Trophoblast cell (in vitro differentiated cells and primary cell): ENCODE data around the gene DDX42.

Source experiments
- DNase-seq, 2 donors: peaks; one replicate each; pipeline ENCODE4 v3.0.0-alpha.2; 2016
- H2AFZ ChIP-seq: 2 replicates; pipeline ENCODE4 v1.6.1; 2013; ENCODE audit warnings: low read length, moderate library complexity, mild to moderate bottlenecking; ENCODE audit not compliant: insufficient read depth, poor library complexity
- H2AK5ac ChIP-seq: 2 replicates; pipeline ENCODE4 v1.6.1; 2013; ENCODE audit warnings: mild to moderate bottlenecking, low read length
- H2BK120ac ChIP-seq: 2 replicates; pipeline ENCODE4 v1.6.1; 2013; ENCODE audit warnings: low read length, mild to moderate bottlenecking, moderate library complexity; ENCODE audit not compliant: insufficient read depth, poor library complexity
- H2BK12ac ChIP-seq: 2 replicates; pipeline ENCODE4 v1.6.1; 2013; ENCODE audit warnings: mild to moderate bottlenecking, low read length, moderate library complexity
- H2BK5ac ChIP-seq: 2 replicates; pipeline ENCODE4 v1.6.1; 2013; ENCODE audit warnings: low read length, low read depth, moderate library complexity, mild to moderate bottlenecking; ENCODE audit not compliant: poor library complexity
- H3K14ac ChIP-seq: 2 replicates; pipeline ENCODE4 v1.6.1; 2013; ENCODE audit warnings: mild to moderate bottlenecking, low read length
- H3K18ac ChIP-seq: 2 replicates; pipeline ENCODE4 v1.6.1; 2013; ENCODE audit warnings: mild to moderate bottlenecking, low read length
- H3K23ac ChIP-seq: 2 replicates; pipeline ENCODE4 v1.6.1; 2013; ENCODE audit warnings: low read length
- H3K27ac ChIP-seq: 2 replicates; pipeline ENCODE4 v1.5.1; 2013; ENCODE audit warnings: low read depth, mild to moderate bottlenecking, inconsistent platforms, low read length, moderate library complexity
- H3K27me3 ChIP-seq: 2 replicates; pipeline ENCODE4 v1.6.1; 2013; ENCODE audit warnings: inconsistent platforms, mild to moderate bottlenecking, low read length, moderate library complexity; ENCODE audit not compliant: insufficient read depth
- H3K36me3 ChIP-seq, 2 experiments: 1 replicate in 1 of 2; 2 replicates in 1 of 2; pipeline ENCODE4 v1.6.1; 2013; ENCODE audit warnings: low read length in 2 of 2, mild to moderate bottlenecking in 2 of 2, moderate library complexity in 1 of 2; ENCODE audit not compliant: insufficient read depth in 2 of 2, control insufficient read depth in 1 of 2
- H3K4ac ChIP-seq: 2 replicates; pipeline ENCODE4 v1.6.1; 2013; ENCODE audit warnings: low read depth, mild to moderate bottlenecking, low read length, moderate library complexity
- H3K4me1 ChIP-seq, 2 experiments: 1 replicate in 1 of 2; 2 replicates in 1 of 2; pipeline ENCODE4 v1.6.1; 2013; ENCODE audit warnings: low read length in 2 of 2, mild to moderate bottlenecking in 2 of 2, moderate library complexity in 1 of 2; ENCODE audit not compliant: insufficient read depth in 2 of 2, control insufficient read depth in 1 of 2
- H3K4me2 ChIP-seq: 2 replicates; pipeline ENCODE4 v1.6.1; 2013; ENCODE audit warnings: inconsistent platforms, mild to moderate bottlenecking, low read length, moderate library complexity
- H3K4me3 ChIP-seq: 2 replicates; pipeline ENCODE4 v1.5.1; 2013; ENCODE audit warnings: mild to moderate bottlenecking, low read depth, low read length, inconsistent platforms
- H3K79me1 ChIP-seq: one replicate; pipeline ENCODE4 v1.6.1; 2013; ENCODE audit warnings: low read length
- H3K79me2 ChIP-seq: 2 replicates; pipeline ENCODE4 v1.6.1; 2013; ENCODE audit warnings: low read length, mild to moderate bottlenecking; ENCODE audit not compliant: control insufficient read depth, insufficient read depth, poor library complexity
- H3K9ac ChIP-seq: 2 replicates; pipeline ENCODE4 v1.6.1; 2013; ENCODE audit warnings: mild to moderate bottlenecking, low read length
- H3K9me3 ChIP-seq: 2 replicates; pipeline ENCODE4 v1.6.1; 2013; ENCODE audit warnings: low read depth, mild to moderate bottlenecking, control low read depth, inconsistent platforms, low read length; ENCODE audit not compliant: insufficient read depth
- H4K12ac ChIP-seq: 2 replicates; pipeline ENCODE4 v1.6.1; 2013; ENCODE audit warnings: low read depth, mild to moderate bottlenecking, low read length, moderate library complexity
- H4K8ac ChIP-seq: 2 replicates; pipeline ENCODE4 v1.6.1; 2013; ENCODE audit warnings: low read depth, mild to moderate bottlenecking, low read length, moderate library complexity
- H4K91ac ChIP-seq: one replicate; pipeline ENCODE4 v1.6.1; 2013; ENCODE audit warnings: low read depth, mild to moderate bottlenecking, low read length, moderate library complexity
- whole genome bisulfite sequencing: extraction: QIAGEN DNeasy Blood & Tissue Kit; methylation state at CpG from one replicate; pipeline ENCODE4 v1.1.7; 2013; ENCODE audit warnings: missing lambda C conversion rate; ENCODE audit not compliant: insufficient read length, insufficient coverage; ENCODE audit errors: extremely low coverage; 5-methylcytosine and 5-hydroxymethylcytosine counted together

The DDX42 gene

GRCh38 chr17:63848834-63849689 lies 75.1 kb downstream of the DDX42 start:
- peaks cover 14% of the 10 kb centered on the region for H3K9me3 ChIP-seq
- peak overlapping the region; percentile 93 for H2BK12ac ChIP-seq
- no peak overlapping the region for H3K27ac ChIP-seq
- H3K79me1 ChIP-seq = peaks cover 3% of the 10 kb centered on the region
- no peak overlapping the region for H3K23ac ChIP-seq
- H3K4me3 ChIP-seq = peak overlapping the region; percentile 26
- H3K4ac ChIP-seq = no peak overlapping the region
- H3K9ac ChIP-seq = no peak overlapping the region
- peak; percentile 93 to 99 for DNase-seq
- H3K4me2 ChIP-seq = peak overlapping the region; percentile 50
- H2BK5ac ChIP-seq = no peak overlapping the region
- WGBS = no CpG with 5 or more reads among the region's 82 CpGs
- H4K8ac ChIP-seq = peak overlapping the region; percentile 95
- peaks cover 0 to 3% of the 10 kb centered on the region in 2 experiments for H3K4me1 ChIP-seq
- no peaks in the 10 kb centered on the region for H3K27me3 ChIP-seq
- peak overlapping the region; percentile 52 for H3K14ac ChIP-seq
- H2BK120ac ChIP-seq = peak overlapping the region; percentile 65
- H3K36me3 ChIP-seq = no peaks in the 10 kb centered on the region
- H4K91ac ChIP-seq = peak overlapping the region; percentile 67
- peak overlapping the region; percentile 29 for H4K12ac ChIP-seq
- peak overlapping the region; percentile 90 for H2AFZ ChIP-seq
- peak overlapping the region; percentile 32 for H3K18ac ChIP-seq
- H3K79me2 ChIP-seq = no peaks in the 10 kb centered on the region
- no peak overlapping the region for H2AK5ac ChIP-seq

DNA sequence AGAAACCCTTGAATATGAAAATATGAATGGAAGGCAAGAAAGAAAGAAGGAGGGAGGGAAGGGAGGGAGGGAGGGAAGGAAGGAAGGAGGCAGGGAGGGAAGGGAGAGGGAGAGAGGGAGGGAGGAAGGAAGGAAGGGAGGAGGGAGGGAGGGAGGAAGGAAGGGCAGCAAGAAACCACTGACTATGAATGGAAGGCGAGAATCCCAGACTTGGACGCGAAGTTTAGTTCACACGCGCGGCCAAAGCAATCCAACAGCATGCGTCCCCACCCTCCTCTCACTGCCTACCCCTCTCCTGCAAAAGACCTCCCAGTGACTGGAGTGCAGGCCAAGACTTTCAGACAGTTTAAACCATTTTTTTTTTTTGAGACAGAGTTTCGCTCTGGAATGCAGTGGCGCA lies 76.4 kb downstream of the DDX42 start:
- Histone ChIP-seq H2BK5ac (no peak overlapping the region), H3K27me3 (no peaks in the 10 kb centered on the region), H4K8ac (no peak overlapping the region), H3K4me2 (no peak overlapping the region), H2AK5ac (no peak overlapping the region), H2AFZ (no peak overlapping the region), H3K36me3 (no peaks in the 10 kb centered on the region), H4K12ac (no peak overlapping the region), H2BK120ac (no peak overlapping the region), H3K4me1 (peaks cover 0 to 3% of the 10 kb centered on the region in 2 experiments), H3K79me2 (no peaks in the 10 kb centered on the region), H3K14ac (no peak overlapping the region), H3K4me3 (no peak overlapping the region), H3K79me1 (peaks cover 3% of the 10 kb centered on the region), H3K23ac (no peak overlapping the region), H2BK12ac (no peak overlapping the region), H4K91ac (no peak overlapping the region), H3K9ac (no peak overlapping the region), H3K9me3 (peaks cover 14% of the 10 kb centered on the region), H3K4ac (no peak overlapping the region), H3K27ac (no peak overlapping the region), H3K18ac (no peak overlapping the region)
- no CpG with 5 or more reads among the region's 9 CpGs for WGBS
- no peak for DNase-seq

DNA sequence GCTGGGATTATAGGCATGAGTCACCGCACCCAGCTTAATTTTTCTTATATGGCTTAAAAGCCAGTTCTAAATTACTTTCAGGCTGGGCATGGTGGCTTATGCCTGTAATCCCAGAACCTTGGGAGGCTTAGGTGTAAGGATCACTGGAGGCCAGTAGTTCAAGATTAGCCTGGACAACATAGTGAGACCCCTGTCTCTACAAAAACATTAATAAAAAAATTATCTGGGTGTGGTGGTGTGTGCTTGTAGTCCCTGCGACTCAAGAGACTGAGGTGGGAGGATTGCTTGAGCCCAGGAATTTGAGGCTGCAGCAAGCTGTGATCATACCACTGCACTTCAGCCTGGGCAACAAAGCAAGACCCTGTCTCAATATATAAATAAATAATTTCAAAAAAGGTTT lies 79.3 kb downstream of the DDX42 start:
- Histone ChIP-seq H2BK12ac (no peak overlapping the region), H3K18ac (no peak overlapping the region), H3K9me3 (peaks cover 9% of the 10 kb centered on the region), H3K14ac (no peak overlapping the region), H3K27ac (no peak overlapping the region), H2BK120ac (no peak overlapping the region), H3K79me1 (peaks cover 3% of the 10 kb centered on the region), H2BK5ac (no peak overlapping the region), H3K79me2 (no peaks in the 10 kb centered on the region), H3K4me2 (no peak overlapping the region), H3K4me1 (peaks cover 0 to 3% of the 10 kb centered on the region in 2 experiments), H4K8ac (no peak overlapping the region), H3K4ac (no peak overlapping the region), H3K23ac (no peak overlapping the region), H3K27me3 (no peaks in the 10 kb centered on the region), H3K36me3 (no peaks in the 10 kb centered on the region), H4K91ac (no peak overlapping the region), H3K4me3 (no peak overlapping the region), H3K9ac (no peak overlapping the region), H2AK5ac (no peak overlapping the region), H4K12ac (no peak overlapping the region), H2AFZ (no peak overlapping the region)
- no CpG with 5 or more reads among the region's 2 CpGs for WGBS
- no peak for DNase-seq

GRCh38 chr17:63854709-63855108 lies 80.7 kb downstream of the DDX42 start:
- no peaks in the 10 kb centered on the region for H3K79me1 ChIP-seq
- H3K23ac ChIP-seq = no peak overlapping the region
- H2BK12ac ChIP-seq = no peak overlapping the region
- no peaks in the 10 kb centered on the region for H3K79me2 ChIP-seq
- no peak overlapping the region for H3K4me3 ChIP-seq
- no peak overlapping the region for H3K4me2 ChIP-seq
- H3K4me1 ChIP-seq = no peaks in the 10 kb centered on the region
- no peak overlapping the region for H4K91ac ChIP-seq
- peaks cover under 1% of the 10 kb centered on the region for H3K9me3 ChIP-seq
- no peak overlapping the region for H3K18ac ChIP-seq
- no peak for DNase-seq
- H2AK5ac ChIP-seq = no peak overlapping the region
- no peaks in the 10 kb centered on the region for H3K36me3 ChIP-seq
- H2BK5ac ChIP-seq = no peak overlapping the region
- H4K8ac ChIP-seq = no peak overlapping the region
- no peak overlapping the region for H3K14ac ChIP-seq
- no peak overlapping the region for H3K9ac ChIP-seq
- H3K4ac ChIP-seq = no peak overlapping the region
- no peaks in the 10 kb centered on the region for H3K27me3 ChIP-seq
- no peak overlapping the region for H3K27ac ChIP-seq
- no peak overlapping the region for H2BK120ac ChIP-seq
- no peak overlapping the region for H2AFZ ChIP-seq
- H4K12ac ChIP-seq = no peak overlapping the region
- no CpG with 5 or more reads among the region's 5 CpGs for WGBS
